ENCODE data around the gene TNFSF4. TPM values are rescaled to one million over a fixed set of nuclear protein-coding genes. Genes with fewer than 3 reads are reported as not detected.

Gene TNFSF4
- total RNA-seq, 2 donors from 2014 or later = 3.3 to 6.2 TPM

DNA sequence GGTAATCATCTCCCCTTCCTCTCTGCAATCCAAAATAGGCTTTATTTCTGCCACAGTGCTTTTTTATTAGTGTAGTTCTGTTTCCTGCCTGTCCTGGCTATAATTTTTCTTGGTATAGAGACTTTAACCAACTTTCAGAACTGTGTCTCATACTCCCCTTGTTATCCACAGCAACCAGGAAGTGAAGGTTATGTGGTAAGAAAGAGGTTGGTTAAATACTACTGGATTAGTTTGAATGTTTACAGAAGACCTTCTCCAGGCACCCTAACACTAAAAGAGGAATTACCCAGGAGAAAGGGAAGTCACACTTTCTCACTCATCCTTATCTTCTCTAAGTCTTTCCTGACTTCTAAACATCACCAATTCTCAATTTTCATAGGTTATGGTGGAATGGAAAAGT is 17.8 kb upstream of the TNFSF4 start:
- Histone ChIP-seq H3K36me3 (ENCODE audit: control insufficient read depth, insufficient read depth, low read length) (no peaks in the 10 kb centered on the region), H3K9me3 (ENCODE audit: control insufficient read depth, low read length) (peaks cover 20% of the 10 kb centered on the region), H3K27me3 (ENCODE audit: control insufficient read depth, insufficient read depth, low read length, poor library complexity, severe bottlenecking) (no peaks in the 10 kb centered on the region), H3K4me1 (ENCODE audit: control insufficient read depth, insufficient read depth, low read length) (no peaks in the 10 kb centered on the region), H3K9ac (ENCODE audit: extremely low read depth, low read length, poor library complexity, severe bottlenecking) (no peak overlapping the region), H3K4me3 (ENCODE audit: low read length) (no peak overlapping the region), H3K27ac (ENCODE audit: low read depth, low read length) (no peak overlapping the region)
- Mint-ChIP-seq H3K4me1 (peaks cover 8% of the 10 kb centered on the region), H3K27me3 (ENCODE audit: insufficient read depth) (no peaks in the 10 kb centered on the region), H3K27ac (no peak overlapping the region), H3K36me3 (ENCODE audit: low read depth) (no peaks in the 10 kb centered on the region), H3K9me3 (peaks cover 35% of the 10 kb centered on the region), H3K4me3 (no peak overlapping the region)
- TF ChIP-seq, protein P1, sequence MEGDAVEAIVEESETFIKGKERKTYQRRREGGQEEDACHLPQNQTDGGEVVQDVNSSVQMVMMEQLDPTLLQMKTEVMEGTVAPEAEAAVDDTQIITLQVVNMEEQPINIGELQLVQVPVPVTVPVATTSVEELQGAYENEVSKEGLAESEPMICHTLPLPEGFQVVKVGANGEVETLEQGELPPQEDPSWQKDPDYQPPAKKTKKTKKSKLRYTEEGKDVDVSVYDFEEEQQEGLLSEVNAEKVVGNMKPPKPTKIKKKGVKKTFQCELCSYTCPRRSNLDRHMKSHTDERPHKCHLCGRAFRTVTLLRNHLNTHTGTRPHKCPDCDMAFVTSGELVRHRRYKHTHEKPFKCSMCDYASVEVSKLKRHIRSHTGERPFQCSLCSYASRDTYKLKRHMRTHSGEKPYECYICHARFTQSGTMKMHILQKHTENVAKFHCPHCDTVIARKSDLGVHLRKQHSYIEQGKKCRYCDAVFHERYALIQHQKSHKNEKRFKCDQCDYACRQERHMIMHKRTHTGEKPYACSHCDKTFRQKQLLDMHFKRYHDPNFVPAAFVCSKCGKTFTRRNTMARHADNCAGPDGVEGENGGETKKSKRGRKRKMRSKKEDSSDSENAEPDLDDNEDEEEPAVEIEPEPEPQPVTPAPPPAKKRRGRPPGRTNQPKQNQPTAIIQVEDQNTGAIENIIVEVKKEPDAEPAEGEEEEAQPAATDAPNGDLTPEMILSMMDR (conservative IDR thresholded peaks at IDR 0.05) = no peak
- DNase-seq = no peak

GRCh38 chr1:173224280-173224892 is 17.3 kb upstream of the TNFSF4 start:
- Histone ChIP-seq H3K36me3 (ENCODE audit: control insufficient read depth, insufficient read depth, low read length) (no peaks in the 10 kb centered on the region), H3K9ac (ENCODE audit: extremely low read depth, low read length, poor library complexity, severe bottlenecking) (no peak overlapping the region), H3K4me3 (ENCODE audit: low read length) (no peak overlapping the region), H3K9me3 (ENCODE audit: control insufficient read depth, low read length) (peaks cover 20% of the 10 kb centered on the region), H3K27me3 (ENCODE audit: control insufficient read depth, insufficient read depth, low read length, poor library complexity, severe bottlenecking) (no peaks in the 10 kb centered on the region), H3K27ac (ENCODE audit: low read depth, low read length) (no peak overlapping the region), H3K4me1 (ENCODE audit: control insufficient read depth, insufficient read depth, low read length) (no peaks in the 10 kb centered on the region)
- Mint-ChIP-seq H3K36me3 (ENCODE audit: low read depth) (no peaks in the 10 kb centered on the region), H3K4me3 (no peak overlapping the region), H3K27ac (no peak overlapping the region), H3K9me3 (peaks cover 29% of the 10 kb centered on the region), H3K4me1 (peaks cover 8% of the 10 kb centered on the region), H3K27me3 (ENCODE audit: insufficient read depth) (no peaks in the 10 kb centered on the region)
- TF ChIP-seq, protein P1 (conservative IDR thresholded peaks at IDR 0.05) = no peak
- 87 to 90% methylated on average over 2 to 3 of the region's 3 CpGs for WGBS, 2 experiments (ENCODE audit: insufficient coverage in 1 of 2, insufficient read length in 1 of 2)
- no peak for DNase-seq

- H3K4me1 ChIP-seq (ENCODE audit: control insufficient read depth, insufficient read depth, low read length) = no peaks in the 10 kb centered on the region
- Mint-ChIP-seq H3K9me3 (peaks cover 16% of the 10 kb centered on the region), H3K27ac (no peak overlapping the region), H3K4me3 (no peak overlapping the region), H3K36me3 (ENCODE audit: low read depth) (no peaks in the 10 kb centered on the region), H3K27me3 (ENCODE audit: insufficient read depth) (no peaks in the 10 kb centered on the region), H3K4me1 (peaks cover 8% of the 10 kb centered on the region)
- H3K27ac ChIP-seq (ENCODE audit: low read depth, low read length) = no peak overlapping the region
- H3K36me3 ChIP-seq (ENCODE audit: control insufficient read depth, insufficient read depth, low read length) = no peaks in the 10 kb centered on the region
- H3K9me3 ChIP-seq (ENCODE audit: control insufficient read depth, low read length) = peaks cover 20% of the 10 kb centered on the region
- DNase-seq = no peak
- TF ChIP-seq, protein P1 (conservative IDR thresholded peaks at IDR 0.05) = no peak
- H3K4me3 ChIP-seq (ENCODE audit: low read length) = no peak overlapping the region
- no peaks in the 10 kb centered on the region for H3K27me3 ChIP-seq (ENCODE audit: control insufficient read depth, insufficient read depth, low read length, poor library complexity, severe bottlenecking)
- no peak overlapping the region for H3K9ac ChIP-seq (ENCODE audit: extremely low read depth, low read length, poor library complexity, severe bottlenecking)
Observed at GRCh38 chr1:173223031-173223380, 15.9 kb upstream of the TNFSF4 start.
